HT1080 (cell line): Measurements from ENCODE around the gene SIX5. TPM values are rescaled to one million over a fixed set of nuclear protein-coding genes. Genes with fewer than 3 reads are reported as not detected.
"Not testable (repeated sequence)": the region's sequence is repeated elsewhere in the genome, so short reads cannot be mapped to it uniquely, and the experiment has no call there.

Experiments
- DNase-seq: peaks from one replicate; pipeline ENCODE4 v3.0.0-alpha.2; 2015; ENCODE audit warnings: low read depth
- polyA plus RNA-seq, 2 experiments: library from polyadenylated mRNA; depleted of rRNA; stranded (reverse); fragments of >200 nt; gene quantifications; 2 replicates each; pipeline ENCODE4 v1.2.3, GENCODE V29; 2015
- total RNA-seq: library from RNA; depleted of rRNA; stranded (reverse); fragments of >200 nt; shearing (Covaris generic); gene quantifications from 2 replicates; pipeline ENCODE4 v1.2.3, GENCODE V29; 2014; rRNA removed

Gene SIX5
- total RNA-seq, result 7.7 and 10.2 TPM in 2 replicates
- 14.2 and 18.3 TPM in 2 replicates for polyA plus RNA-seq (2015; cell fraction: cytosol; rRNA removed)
- polyA plus RNA-seq (2015; cell fraction: nucleus; rRNA removed), result 21.5 and 28.7 TPM in 2 replicates

DNA sequence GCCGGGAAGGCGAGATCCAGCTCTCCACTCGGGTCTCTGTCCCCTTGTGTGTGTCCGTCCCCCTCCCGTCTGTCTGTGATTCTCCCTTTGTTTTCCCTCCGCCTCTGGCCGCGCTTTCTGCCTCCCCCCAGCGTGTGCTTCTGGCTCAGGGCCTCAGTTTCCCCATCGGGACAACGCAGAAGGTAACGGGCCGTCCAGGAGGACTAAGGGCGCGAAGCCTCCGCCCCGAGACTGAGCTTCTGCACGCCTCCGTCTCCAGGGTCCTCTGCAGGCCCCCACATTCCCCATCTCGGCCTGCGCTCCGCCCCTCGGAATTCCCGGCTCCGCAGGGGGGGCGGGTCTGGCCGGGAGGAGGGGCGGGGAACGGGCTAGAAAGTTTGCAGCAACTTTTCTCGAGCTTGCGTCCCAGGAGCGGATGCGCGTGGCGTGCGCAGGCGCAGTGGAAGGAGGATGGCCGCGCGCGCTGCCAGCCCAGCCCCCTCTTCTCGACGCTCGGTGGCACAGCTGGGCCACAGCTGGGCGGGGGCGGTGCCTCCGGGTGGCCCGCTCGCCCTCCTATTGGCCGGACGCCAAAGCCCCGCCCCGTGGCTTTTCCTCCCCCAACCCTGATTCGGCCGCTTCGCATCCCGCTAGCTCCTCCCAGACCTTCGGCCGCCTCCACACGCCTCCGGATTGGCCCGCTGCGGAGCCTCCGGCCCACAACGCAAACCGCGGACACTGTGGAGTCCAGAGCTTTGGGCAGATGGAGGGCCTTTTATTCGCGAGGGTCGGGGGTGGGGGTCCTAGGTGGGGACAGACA lies at the start of gene SIX5:
Gene SIX5, minus strand, starts transcription at position 269 of the 799 bp plus-strand sequence. CDS start 408 bp downstream, outside the sequence.
- DNase-seq, result peak; percentile 98

DNA sequence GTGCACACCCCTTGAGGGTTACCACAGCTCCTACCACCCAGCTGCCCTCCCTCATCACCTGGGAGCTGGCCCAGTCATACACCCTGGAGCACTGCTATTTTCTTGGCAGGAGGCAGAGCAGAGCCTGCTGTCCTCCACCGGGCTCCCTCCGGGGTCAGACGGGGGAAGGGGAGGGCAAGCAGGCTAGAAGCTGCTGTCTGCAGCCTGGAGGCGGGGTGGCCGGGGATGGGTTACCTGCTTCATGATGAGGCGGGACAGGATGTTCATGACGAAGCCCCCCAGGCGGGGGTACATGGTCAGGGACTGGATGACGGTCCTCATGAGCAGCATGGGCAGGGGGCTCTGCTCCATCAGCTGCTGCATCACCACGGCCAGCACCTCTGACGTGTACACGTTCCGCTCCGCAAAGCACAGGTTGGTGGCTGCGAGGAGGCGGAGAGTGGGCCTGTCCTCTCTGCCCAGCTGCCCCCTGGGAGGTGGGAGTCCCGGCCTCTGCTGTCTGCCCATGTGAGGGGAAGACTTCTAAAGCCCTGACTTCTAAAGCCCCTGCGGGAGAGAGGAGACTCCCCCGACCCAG lies 48.8 kb upstream of the SIX5 start:
- no peak for DNase-seq

DNA sequence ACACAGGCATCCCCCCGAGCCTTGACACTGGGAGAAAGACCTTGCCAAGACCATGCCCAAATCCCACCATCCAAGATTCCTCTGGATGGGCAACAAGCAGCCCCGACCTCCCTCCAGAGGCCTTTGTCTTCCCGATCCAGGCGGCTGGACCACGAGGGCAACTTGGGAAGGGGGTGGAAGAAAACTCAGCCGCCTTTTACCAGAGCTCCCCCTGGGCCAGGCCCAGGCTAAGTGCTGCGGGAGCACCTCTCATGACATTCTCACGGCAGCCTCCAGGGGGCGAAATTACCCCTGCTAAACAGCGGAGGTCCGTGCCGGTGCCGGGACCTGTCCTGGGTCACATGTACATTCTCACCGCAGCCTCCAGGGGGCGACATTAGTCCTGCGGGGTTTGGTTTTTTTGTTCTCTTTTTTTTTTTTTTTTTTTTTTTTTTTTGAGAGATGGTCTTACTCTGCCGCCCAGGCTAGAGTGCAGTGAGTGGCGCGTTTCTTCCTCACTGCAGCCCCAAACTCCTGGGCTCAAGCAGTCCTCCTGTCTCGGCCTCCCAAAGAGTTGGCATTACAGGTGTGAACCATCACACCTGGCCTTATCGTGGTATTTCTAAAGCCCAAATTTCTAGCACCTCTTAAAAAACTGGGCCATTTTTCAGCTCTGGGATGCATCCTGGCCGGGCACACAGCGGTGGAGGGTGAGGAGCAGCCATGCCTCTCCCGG lies 48.1 kb upstream of the SIX5 start:
- DNase-seq, result peak; percentile 92

DNA sequence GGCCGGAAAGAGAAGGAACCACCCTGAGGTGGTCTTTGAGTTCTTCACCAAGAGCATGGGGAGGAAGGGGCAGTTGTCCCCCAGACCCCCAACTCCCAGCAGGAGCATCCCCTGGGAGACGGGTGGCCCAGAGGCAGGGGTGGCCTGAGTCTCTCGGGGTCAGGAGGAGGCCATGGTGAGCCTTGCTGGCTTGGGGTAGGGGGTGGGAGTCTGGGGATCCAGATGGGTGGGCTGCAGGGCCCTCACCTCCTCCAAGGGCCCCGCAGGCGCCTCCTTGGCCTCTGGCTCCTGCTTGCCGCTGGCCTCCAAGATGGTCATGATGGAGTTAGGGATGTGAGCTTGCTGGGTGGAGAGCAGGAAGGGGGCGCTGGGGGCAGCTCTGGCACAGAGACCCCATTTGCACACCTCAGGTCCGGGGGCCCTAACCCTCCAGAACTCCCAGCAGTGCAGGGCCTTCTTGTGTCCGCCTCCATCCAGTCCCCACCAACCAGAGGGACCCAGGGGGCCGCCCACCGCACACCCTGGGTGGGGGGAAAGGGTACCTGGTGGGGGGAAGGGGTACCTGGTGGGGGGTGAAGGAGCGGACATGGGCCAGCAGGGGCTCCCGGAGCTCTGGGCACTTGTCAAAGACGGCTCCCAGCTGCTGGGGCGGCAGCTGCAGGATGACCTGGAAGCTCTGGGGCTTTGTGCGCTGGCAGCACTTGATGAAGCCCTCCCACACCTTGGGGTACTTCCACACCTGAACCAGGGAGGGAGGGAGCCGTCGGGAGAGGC lies 47.4 kb upstream of the SIX5 start:
- DNase-seq, result no peak

DNA sequence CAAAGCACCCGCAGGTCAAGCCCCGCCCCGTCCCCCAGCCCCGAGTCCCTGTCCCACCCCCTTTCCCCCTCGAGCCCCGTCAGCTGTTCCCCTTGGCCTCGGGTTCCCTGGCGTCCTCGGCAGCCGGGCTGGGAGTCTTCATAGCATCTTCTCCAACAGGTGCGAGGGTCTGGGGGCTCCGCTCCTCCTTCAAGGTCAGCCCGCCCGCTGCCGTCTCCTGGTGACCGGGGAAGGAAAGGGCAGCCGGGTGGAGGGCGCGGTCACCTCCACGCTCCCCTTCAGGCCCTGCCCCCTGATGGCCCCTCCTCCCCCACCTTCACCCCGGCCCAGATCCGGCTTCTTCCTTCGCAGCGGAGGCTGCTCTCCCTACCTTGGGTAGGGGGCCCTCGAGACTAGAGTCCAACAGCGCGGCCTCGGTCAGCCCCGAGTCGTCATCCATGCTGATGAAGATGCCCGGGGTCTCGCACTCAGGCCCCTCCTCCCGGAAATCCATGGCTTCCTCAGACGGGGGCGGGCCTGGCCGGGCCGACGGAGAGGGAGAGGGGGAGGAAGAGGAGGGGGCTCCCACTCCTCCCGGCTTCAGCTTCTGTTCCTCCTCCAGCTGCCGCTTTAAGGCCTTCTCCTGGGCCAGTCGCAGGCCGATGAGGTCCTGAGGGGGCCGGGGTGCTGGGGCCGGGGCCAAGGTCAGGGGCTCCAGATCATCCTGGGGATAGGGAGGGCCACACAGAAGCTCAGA lies 46.6 kb upstream of the SIX5 start:
- DNase-seq, result no peak

DNA sequence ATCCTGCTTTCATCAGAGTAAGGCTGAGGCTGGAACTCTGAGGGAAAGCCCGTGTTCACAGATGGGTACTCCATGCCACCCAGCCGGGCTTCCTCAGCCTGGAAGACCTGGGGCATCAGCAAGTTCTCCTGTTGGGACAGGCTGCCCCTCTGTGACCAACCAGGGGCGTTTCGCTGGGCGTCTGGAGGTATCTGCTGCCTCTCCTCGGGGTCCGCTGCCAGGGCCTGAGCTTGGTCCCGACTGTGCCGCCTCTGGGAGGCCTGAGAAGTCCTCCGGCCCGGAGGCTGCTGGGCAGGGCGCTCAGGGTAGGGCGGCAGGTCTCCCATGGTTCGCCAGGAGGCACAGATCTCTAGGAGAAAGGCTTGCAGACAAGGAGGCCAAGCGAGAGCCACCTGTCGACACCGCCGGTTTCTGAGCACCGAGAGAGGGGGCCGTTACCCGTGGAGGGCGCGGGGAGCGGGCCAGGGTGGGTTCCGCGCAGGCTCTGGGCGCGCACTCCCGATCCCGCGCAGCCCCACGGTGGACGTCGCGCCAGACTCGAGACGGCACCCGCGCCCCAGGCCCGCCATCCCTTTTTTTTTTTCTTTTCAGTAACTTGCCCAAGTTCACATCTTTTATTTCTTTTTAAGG lies 45.9 kb upstream of the SIX5 start, which contains the start of gene RSPH6A:
Gene RSPH6A, minus strand, starts transcription at position 458 of the 630 bp plus-strand sequence. Its CDS starts 132 bp downstream, at position 326.
- DNase-seq, result no peak

DNA sequence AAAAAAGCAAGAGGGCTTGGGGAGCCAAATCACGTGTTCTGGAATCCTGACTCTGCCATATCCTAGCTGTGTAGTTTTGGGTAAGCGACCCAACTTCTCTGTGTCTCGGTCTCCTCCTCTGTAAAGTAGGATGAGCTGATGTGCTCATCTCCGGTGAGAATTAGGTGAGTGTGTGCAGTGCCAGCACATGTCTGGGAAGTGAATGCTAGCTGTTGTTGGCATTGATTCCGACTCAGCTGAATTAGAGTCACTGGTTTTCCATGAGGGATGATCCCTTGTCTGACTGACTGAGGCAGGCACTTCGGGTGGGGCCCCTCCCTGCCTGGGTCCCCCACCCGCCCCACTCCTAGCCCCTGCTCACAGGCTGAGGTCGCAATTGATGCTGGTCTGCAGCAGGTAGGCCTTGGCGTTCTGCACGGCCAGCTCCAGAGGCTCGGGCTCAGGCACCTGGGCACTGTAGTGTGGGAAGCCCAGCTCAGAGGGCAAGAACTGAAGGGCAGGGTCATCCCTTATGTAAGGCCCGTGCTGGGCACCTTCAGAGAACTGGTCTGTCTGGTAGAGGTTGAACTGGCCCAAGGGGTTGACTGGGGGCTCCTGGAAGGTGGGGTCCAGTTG lies 45.2 kb upstream of the SIX5 start:
- no peak for DNase-seq

DNA sequence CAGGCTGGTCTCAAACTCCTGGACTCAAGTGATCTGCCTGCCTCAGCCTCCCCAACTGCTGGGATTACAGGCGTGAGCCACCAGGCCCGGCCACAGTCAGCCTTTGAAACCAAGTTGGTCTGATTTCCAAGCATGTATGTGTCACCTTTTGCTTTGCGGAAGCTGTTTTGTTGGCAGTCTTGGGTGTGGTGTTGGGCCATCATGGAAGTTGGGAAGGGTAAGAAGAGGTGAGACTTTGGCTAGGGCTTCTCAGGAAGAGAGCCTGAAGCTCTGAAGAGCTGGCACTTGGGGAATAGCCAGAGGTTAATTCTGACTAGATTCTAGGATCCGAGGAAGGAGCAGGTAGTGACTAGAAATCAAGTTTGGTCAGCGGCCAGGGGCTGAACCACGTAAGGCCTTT lies 43.2 kb upstream of the SIX5 start:
- no peak for DNase-seq

DNA sequence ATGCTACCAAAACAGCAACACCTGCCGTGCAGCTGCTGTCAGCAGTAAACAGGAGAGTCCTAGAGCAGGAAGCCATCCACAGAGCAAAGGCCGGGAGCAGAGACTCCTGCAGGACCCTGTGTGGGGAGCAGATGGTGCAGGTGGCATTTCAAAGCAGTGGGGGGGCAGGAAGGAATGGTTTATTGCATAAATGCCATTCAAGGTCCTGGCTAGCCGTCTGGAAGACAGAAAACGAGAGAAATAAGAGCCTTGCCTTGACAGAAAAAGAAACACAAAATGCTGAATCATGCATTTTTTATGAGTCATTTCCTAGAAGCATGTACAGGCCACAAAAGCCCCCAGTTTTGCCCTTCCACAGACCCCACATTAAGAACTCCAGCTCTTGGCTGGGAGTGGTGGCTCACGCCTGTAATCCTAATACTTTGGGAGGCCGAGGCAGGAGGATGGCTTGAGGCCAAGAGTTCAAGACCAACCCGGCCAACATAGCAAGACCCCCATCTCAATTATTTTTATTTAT lies 40.6 kb upstream of the SIX5 start:
- peak; percentile 94 for DNase-seq

DNA sequence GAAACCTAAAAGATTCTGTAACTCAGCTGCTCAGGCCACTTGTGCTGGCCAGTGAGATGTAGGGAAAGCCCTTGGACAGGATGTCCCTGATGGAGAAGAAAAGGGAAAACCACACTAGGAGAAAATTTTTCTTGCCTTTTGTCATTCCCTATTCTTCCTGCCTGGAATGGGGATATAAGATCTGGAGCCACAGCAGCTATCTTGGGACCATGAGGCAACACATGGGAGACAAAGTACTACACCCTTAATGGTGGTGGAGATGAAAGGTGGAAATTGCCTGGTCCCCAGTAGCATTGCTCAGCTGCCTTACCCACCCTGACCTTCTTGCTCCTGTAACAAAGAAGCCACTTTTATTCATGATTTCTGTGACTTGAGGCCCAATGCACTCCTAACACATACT lies 36.7 kb upstream of the SIX5 start:
- no peak for DNase-seq

DNA sequence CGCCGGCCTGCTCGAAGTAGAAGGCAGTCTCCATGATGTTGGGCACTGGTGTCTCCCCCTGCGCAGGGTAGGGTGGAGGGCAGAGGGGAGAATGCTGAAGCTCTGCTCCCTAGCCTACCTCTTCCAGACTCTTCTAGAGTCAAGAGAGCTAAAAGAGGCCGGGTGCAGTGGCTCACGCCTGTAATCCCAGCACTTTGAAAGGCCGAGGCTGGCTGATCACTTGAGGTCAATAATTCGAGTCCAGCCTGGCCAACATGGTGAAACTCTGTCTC lies 35.8 kb upstream of the SIX5 start:
- no peak for DNase-seq

DNA sequence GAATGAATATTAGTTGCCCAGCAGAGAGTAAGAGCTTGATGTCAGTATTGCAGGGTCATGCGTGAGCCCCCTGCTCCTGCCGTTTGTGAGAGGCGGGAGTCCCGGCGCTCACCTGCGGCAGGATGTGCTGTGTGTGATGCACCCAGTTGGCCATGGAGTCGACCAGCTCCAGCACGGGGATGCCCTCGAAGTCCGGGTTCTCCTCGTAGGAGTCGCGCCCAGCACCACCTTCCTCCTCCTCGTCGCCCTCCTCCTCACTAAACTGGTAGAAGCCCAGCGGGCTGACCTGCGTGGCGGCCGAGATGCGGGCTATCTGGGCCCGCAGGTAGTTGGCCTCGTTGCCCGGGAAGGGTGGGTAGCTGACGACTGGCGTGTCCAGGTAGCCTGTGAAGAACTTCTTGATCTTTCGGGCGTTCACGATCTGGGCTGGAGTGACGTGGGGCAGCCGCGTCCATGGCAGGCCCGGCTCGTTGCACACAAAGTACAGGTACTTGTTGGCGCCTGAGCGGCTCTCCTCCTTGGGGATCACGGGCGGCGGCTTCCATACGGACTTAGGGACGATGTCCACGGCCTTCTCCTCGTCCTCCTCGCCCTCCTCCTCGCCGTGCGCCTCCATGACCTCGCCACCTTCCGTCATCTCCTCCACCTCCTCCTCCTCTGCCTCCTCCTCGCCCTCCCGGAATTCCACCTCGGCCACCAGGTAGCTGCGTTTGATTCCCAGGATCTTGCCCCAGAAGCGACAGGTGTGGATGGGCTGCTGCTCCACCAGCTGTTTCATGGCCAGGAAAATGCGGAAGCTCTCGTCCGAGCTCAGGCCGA lies 35.3 kb upstream of the SIX5 start:
- no peak for DNase-seq

DNA sequence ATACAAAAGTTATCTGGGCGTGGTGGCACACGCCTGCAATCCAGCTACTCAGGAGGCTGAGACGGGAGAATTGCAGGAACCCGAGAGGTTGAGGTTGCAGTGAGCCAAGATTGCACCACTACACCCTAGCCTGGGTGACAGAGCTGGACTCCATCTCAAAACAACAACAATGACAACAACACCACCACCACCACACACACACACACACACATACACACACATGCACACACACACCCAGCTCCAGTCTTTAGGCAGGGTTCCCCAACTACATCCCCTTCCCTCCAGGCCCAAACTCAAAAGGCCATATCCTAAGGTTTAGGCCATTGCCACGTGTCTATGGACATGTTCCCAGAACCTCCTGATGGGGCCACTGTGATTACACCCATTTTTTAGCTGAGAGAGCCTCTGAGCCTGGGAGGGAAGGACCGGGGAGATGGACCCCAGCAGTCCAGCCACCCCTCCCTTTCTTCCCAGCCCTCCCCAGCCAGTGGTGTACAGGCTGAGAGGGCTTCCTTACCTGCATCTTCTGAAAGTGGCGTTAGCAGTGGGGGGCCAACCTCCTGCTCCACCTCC lies 32.6 kb upstream of the SIX5 start:
- DNase-seq, result no peak

DNA sequence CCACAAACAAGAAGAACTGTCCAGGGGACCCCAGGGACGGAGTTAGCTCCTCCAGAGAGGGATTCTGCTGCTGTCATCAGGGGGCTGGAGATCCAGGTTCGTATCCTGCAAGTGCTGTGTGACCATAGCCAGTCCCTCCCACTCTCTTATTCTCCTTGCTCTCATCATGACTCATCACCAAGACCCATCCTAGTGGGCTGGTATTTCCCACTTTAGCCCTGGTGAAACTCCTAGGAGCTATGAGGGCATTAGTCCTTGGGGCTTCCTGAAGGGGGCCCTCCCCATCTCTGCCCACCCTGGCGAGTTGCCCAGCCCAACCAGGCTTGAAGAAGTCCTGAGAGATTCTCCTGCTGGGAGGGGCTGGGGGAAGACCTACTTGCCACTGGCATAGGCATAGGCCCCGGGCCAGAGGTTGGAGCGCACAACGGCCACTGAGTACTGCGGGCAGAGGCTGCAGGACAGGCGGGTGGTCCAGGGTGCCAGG lies 31.1 kb upstream of the SIX5 start:
- peak; percentile 76 for DNase-seq

DNA sequence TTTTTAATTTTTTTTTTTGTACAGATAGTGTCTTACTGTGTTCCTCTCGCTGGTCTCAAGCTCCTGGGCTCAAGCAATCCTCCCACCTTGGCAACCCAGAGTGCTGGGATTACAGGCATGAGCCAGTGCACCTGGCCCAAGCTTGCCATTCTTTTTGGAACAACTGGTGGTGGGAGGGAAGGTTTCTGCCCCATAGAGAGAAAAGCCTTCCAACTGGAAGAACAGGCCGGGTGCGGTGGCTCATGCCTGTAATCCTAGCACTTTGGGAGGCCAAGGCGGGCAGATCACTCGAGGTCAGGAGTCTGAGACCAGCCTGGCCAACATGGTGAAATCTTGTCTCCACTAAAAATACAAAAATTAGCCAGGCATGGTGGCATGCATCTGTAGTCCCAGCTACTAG lies 30.5 kb upstream of the SIX5 start:
- DNase-seq, result not testable (repeated sequence)

DNA sequence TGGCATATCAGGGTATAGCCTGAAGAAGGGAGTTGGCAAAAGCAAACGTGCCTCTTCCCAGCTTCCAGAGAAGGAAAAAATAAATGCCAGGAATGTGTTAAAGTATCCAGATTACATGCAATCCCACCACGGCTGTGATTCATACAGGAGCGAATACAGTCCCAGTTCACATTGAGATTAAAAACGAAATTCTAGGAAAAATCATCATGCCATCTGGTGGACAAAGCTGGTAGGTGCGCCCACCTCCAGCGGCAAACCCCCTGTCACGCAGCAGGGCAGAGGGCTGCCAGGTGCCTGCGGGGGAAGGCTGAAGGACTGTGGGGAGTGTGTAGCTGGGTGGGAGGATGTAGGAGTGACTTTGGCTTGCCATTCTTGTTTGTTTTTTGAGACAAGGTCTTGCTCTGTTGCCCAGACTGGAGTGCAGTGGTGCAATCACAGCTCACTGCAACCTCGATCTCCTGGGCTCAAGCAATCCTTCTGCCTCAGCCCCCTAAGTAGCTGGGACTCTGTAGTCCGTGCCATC lies 30.0 kb upstream of the SIX5 start:
- peak; percentile 77 for DNase-seq

DNA sequence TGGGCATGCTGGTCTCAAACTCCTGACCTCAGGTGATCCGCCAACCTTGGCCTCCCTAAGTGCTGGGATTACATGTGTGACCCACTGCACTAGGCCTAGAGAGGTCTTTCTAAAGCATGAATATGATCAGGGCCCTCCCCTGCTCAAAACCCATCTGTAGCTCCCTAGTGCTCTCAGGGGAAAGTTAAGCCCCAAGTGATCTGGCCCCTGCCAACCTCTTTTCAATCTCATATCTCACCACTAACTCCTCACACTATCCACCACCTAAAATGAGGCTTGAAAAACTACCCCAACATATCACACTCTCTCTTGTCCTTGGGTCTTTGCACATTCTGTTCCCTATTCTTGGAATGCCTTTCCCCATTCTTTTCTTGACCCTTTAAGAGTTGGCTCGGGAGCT lies 25.6 kb upstream of the SIX5 start:
- no peak for DNase-seq

DNA sequence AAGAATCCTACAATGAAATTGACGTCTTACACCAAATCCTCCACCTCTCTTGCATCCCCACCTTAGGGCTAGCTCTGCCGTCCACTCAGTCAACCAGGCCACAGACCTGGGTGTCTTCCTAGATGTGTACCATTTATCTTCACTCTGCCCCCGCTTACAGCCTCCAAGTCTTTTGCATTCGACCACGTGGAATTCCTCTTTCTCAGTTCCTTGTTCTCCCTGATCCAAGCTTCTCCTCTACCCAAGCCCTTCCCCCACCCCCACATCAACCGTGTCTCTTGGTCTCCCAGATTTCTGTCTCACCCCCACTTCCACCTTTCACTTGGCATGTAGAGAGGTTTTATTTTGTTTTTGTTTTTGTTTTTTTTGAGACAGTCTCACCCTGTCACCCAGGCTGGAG lies 24.8 kb upstream of the SIX5 start:
- no peak for DNase-seq
